Upper lobe of left lung (tissue), 6 donors: ENCODE measurements around the gene EVA1A. TPM values are rescaled to one million over a fixed set of nuclear protein-coding genes. Genes with fewer than 3 reads are reported as not detected.

Experiments
- ATAC-seq, 2 donors: fragments of 200-7000 bp; cut with Tn5 transposase; one replicate each; pipeline ENCODE4 v1.9.1; 2022; ENCODE audit warnings: mild to moderate bottlenecking in 2 of 2, moderate library complexity in 2 of 2; ENCODE audit not compliant: low FRiP score in 2 of 2
- DNase-seq, 2 donors: peaks; one replicate each; pipeline ENCODE4 v3.0.0-alpha.2; 2019 to 2020
- H3K27ac ChIP-seq, 4 donors: fragments of 200-600 bp; sonication (generic); one replicate each; pipeline ENCODE4 v1.5.1; 2016 to 2019
- H3K27me3 ChIP-seq, 4 donors: fragments of 200-600 bp; sonication (generic); one replicate each; pipeline ENCODE4 v1.5.1; 2017 to 2019
- H3K36me3 ChIP-seq, 4 donors: fragments of 200-600 bp; sonication (generic); one replicate each; pipeline ENCODE4 v1.5.1; 2016 to 2019
- H3K4me1 ChIP-seq, 4 donors: fragments of 200-600 bp; sonication (generic); one replicate each; pipeline ENCODE4 v1.5.1; 2018 to 2019
- H3K4me3 ChIP-seq, 4 donors: fragments of 200-600 bp; sonication (generic); one replicate each; pipeline ENCODE4 v1.5.1; 2017 to 2019; ENCODE audit warnings: mild to moderate bottlenecking in 2 of 4, moderate library complexity in 1 of 4
- H3K9me3 ChIP-seq, 4 donors: fragments of 200-600 bp; sonication (generic); one replicate each; pipeline ENCODE4 v1.5.1; 2018 to 2019
- EP300 ChIP-seq, 4 donors: sonication (generic); formaldehyde crosslinking; IDR thresholded peaks; one replicate each; pipeline ENCODE4 v1.5.1; 2017; ENCODE audit warnings: antibody characterized with exemption in 4 of 4, control low read depth in 2 of 4
- POLR2A ChIP-seq, 4 donors: fragments of 450-650 bp; IDR thresholded peaks; one replicate each; pipeline ENCODE4 v1.5.1; 2016 to 2017; ENCODE audit warnings: antibody characterized with exemption in 4 of 4, mild to moderate bottlenecking in 2 of 4
- POLR2AphosphoS5 ChIP-seq, 2 donors: sonication (generic); formaldehyde crosslinking; IDR thresholded peaks; one replicate each; pipeline ENCODE4 v1.5.1; 2017; ENCODE audit warnings: antibody characterized with exemption in 2 of 2
- WGBS, 2 donors: methylation state at CpG; one replicate each; pipeline ENCODE4 v1.1.5; 2017 to 2018; 5-methylcytosine and 5-hydroxymethylcytosine counted together
- total RNA-seq, 6 donors: library from RNA; depleted of rRNA in 4 of 6; stranded (reverse); fragments of >200 nt in 4 of 6; gene quantifications; one replicate each; pipeline versions ENCODE4 v1.1.0 to v1.2.1, GENCODE V29; 2016 to 2021
- TF ChIP-seq, protein P1 (sequence below), 6 experiments: fragments of 450-650 bp in 4 of 6; fragments of 200-600 bp in 2 of 6; sonication (generic) in 2 of 6; IDR thresholded peaks; one replicate each; pipeline ENCODE4 v1.5.1; 2016 to 2019; ENCODE audit warnings: antibody characterized with exemption in 6 of 6
- donor health status: DM: no; HTN: no; CAD: no; lungs with moderate emphysema.
- donor health status: DM: no; HTN: yes; CAD: no; lungs with severe emphysema.

Gene EVA1A, protein sequence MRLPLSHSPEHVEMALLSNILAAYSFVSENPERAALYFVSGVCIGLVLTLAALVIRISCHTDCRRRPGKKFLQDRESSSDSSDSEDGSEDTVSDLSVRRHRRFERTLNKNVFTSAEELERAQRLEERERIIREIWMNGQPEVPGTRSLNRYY
- total RNA-seq, result 10 to 100 TPM; 30.4 to 96.9 (median 55.0) TPM

- peak; percentile 68 to 69 for ATAC-seq
- 5 to 9% methylated on average over 7 to 26 of the region's 46 CpGs for WGBS, 2 donors
- Histone ChIP-seq H3K27me3 (peaks cover 0 to 4% (median 0%) of the 10 kb centered on the region in 4 donors), H3K4me3 (peak within 1 kb of the TSS; percentile 35 to 64 (median 57)), H3K9me3 (no peaks in the 10 kb centered on the region), H3K4me1 (peaks cover 4 to 38% (median 20%) of the 10 kb centered on the region in 4 donors), H3K36me3 (no peaks in the 10 kb centered on the region), H3K27ac (peak within 1 kb of the TSS; percentile 82 to 86 (median 83))
- peak; percentile 70 to 90 for DNase-seq
- TF ChIP-seq POLR2A (IDR thresholded peaks at IDR 0.05), result peak in 1 of 4 donors; percentile 4
- TF ChIP-seq POLR2AphosphoS5 (IDR thresholded peaks at IDR 0.05), result peak in 1 of 2 donors; percentile 7
- no peak for TF ChIP-seq EP300 (IDR thresholded peaks at IDR 0.05)
- TF ChIP-seq, protein P1, sequence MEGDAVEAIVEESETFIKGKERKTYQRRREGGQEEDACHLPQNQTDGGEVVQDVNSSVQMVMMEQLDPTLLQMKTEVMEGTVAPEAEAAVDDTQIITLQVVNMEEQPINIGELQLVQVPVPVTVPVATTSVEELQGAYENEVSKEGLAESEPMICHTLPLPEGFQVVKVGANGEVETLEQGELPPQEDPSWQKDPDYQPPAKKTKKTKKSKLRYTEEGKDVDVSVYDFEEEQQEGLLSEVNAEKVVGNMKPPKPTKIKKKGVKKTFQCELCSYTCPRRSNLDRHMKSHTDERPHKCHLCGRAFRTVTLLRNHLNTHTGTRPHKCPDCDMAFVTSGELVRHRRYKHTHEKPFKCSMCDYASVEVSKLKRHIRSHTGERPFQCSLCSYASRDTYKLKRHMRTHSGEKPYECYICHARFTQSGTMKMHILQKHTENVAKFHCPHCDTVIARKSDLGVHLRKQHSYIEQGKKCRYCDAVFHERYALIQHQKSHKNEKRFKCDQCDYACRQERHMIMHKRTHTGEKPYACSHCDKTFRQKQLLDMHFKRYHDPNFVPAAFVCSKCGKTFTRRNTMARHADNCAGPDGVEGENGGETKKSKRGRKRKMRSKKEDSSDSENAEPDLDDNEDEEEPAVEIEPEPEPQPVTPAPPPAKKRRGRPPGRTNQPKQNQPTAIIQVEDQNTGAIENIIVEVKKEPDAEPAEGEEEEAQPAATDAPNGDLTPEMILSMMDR (IDR thresholded peaks at IDR 0.05), result no peak
Measured at GRCh38 chr2:75560768-75561565, at the start of gene EVA1A. EVA1A (minus strand) TSS chr2:75560939; CDS start chr2:75518140, 42,799 bp downstream.

DNA sequence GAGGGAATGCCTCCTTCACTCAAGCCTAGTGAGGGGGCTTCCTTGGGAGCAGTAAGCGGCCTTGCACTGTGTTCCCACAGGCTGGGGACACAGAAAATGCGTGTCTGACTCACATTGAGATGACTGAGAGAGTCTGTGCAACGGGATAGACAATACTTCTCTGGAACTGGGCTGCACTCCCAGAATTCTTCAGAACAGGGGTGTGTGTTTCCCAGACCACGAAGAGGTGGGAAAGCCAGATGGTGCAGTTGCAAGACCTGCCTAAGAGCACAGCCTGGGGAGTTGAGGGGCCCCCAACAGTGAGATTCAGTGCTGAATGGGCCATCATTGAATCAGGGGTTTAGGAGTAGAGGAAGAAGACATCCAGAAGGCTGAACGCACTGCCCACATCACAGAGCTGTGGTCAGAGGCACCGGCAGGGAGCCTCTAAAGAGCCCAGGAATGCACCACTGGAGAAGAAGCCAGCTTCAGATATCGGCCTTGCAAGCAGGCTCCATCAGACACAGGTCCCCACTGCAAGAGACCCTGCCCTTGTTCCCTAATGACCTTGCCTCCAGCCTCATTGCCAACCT lies 49.3 kb upstream of the EVA1A start:
- DNase-seq (no peak), ATAC-seq (no peak)
- WGBS, 2 donors, result 71 to 77% methylated on average over 7 of the region's 7 CpGs
- Histone ChIP-seq H3K27ac (no peak overlapping the region), H3K36me3 (no peaks in the 10 kb centered on the region), H3K4me3 (no peak overlapping the region), H3K4me1 (peaks cover 0 to 13% (median 7%) of the 10 kb centered on the region in 4 donors), H3K27me3 (no peaks in the 10 kb centered on the region), H3K9me3 (no peaks in the 10 kb centered on the region)
- TF ChIP-seq POLR2A (IDR thresholded peaks at IDR 0.05), result no peak
- TF ChIP-seq, protein P1 (IDR thresholded peaks at IDR 0.05), result no peak
- no peak for TF ChIP-seq EP300 (IDR thresholded peaks at IDR 0.05)
- no peak for TF ChIP-seq POLR2AphosphoS5 (IDR thresholded peaks at IDR 0.05)

DNA sequence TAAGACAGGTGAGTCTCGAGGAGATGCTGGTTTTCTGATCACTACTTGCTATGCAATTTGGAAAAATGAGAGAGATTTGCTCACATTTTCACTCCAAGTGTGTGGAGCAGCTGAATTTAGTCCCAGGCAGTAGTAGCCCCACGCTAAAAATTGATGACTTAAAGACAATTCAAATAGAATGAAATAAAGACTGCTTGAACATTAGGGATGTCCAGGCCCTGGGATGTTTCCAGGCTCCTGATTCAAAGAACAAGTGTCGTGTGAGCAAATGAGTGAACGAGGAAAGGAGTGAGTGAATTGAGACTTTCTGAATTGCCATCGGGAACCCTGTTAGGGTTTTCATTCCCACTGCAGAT lies 48.6 kb upstream of the EVA1A start:
- H3K27ac ChIP-seq, result no peak overlapping the region
- H3K9me3 ChIP-seq, result no peaks in the 10 kb centered on the region
- ATAC-seq (no peak), DNase-seq (no peak)
- TF ChIP-seq, protein P1 (IDR thresholded peaks at IDR 0.05), result no peak
- TF ChIP-seq EP300 (IDR thresholded peaks at IDR 0.05) (no peak), POLR2AphosphoS5 (IDR thresholded peaks at IDR 0.05) (no peak)
- H3K4me1 ChIP-seq, result peaks cover 0 to 13% (median 7%) of the 10 kb centered on the region in 4 donors
- H3K27me3 ChIP-seq, result no peaks in the 10 kb centered on the region
- WGBS, 2 donors, result 42 to 54% methylated on average over 4 to 5 of the region's 5 CpGs
- no peak overlapping the region for H3K4me3 ChIP-seq
- H3K36me3 ChIP-seq, result no peaks in the 10 kb centered on the region

GRCh38 chr2:75608684-75609333 lies 48.1 kb upstream of the EVA1A start:
- Histone ChIP-seq H3K36me3 (no peaks in the 10 kb centered on the region), H3K4me3 (peak overlapping the region in 1 of 4 donors; percentile 21), H3K4me1 (peaks cover 0 to 13% (median 7%) of the 10 kb centered on the region in 4 donors), H3K27me3 (no peaks in the 10 kb centered on the region), H3K27ac (no peak overlapping the region), H3K9me3 (no peaks in the 10 kb centered on the region)
- peak; percentile 80 to 83 for ATAC-seq
- DNase-seq, result peak; percentile 62 to 93
- 12 to 35% methylated on average over 10 to 25 of the region's 25 CpGs for WGBS, 2 donors
- TF ChIP-seq EP300 (IDR thresholded peaks at IDR 0.05) (no peak), POLR2A (IDR thresholded peaks at IDR 0.05) (no peak), POLR2AphosphoS5 (IDR thresholded peaks at IDR 0.05) (no peak)
- TF ChIP-seq, protein P1 (IDR thresholded peaks at IDR 0.05), result peak; percentile 70 to 88 (median 82)
